ENCODE measurements around the gene CCL2. TPM values are rescaled to one million over a fixed set of nuclear protein-coding genes. Genes with fewer than 3 reads are reported as not detected.

Gene CCL2
- total RNA-seq, 1 donor from 2014 or later: 44.1 TPM

DNA sequence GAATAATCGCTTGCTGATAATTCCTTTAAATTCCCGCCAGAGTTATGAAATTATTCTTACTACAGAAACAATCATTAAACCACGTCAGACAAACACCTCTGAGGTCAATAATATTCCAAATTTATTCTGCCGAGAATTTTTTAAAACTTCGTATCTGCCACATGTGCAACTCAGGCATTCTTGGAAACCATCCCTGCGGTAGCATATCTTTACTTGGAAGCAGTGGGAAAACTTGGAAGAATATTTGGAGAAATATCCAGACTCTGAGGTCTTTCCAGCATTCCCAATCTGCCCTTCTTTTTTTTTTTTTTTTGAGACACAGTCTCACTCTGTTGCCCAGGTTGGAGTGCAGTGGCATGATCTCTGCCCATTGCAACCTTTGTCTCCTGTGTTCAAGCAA is 28.5 kb downstream of the CCL2 start:
- DNase-seq (ENCODE audit: low read depth): no peak
- no peak overlapping the region for H3K27ac Mint-ChIP-seq (ENCODE audit: unreplicated experiment)
- FAIRE-seq: no peak

DNA sequence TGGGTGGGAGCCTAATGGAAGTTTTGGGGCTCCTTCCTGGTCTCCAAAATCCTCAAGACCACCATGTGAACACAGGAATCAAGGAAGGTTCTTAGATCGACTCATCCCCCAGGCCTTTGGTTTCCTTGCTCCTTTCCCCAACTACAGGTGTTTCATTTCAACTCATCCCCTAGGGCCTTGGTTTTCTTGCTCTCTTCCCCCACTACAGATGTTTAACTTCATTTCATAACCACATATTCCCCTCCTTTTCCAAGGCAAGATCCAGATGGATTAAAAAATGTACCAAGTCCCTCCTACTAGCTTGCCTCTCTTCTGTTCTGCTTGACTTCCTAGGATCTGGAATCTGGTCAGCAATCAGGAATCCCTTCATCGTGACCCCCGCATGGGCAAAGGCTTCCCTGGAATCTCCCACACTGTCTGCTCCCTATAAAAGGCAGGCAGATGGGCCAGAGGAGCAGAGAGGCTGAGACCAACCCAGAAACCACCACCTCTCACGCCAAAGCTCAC is 30.3 kb downstream of the CCL2 start, which contains the start of gene CCL11:
CCL11 (plus strand) TSS at position 457 of the 507 bp plus-strand sequence. CDS start 67 bp downstream, outside the sequence.
- no peak within 1 kb of the TSS for H3K9ac ChIP-seq (ENCODE audit: low read length)
- Mint-ChIP-seq H3K9me3 (ENCODE audit: unreplicated experiment) (peaks cover 4% of the 10 kb centered on the region), H3K27ac (ENCODE audit: unreplicated experiment) (no peak within 1 kb of the TSS), H3K4me3 (ENCODE audit: unreplicated experiment) (no peak within 1 kb of the TSS), H3K27me3 (ENCODE audit: low read depth, unreplicated experiment) (peaks cover 46% of the 10 kb centered on the region), H3K36me3 (ENCODE audit: low read depth, unreplicated experiment) (no peaks in the 10 kb centered on the region), H3K4me1 (ENCODE audit: low read depth, unreplicated experiment) (peaks cover 2% of the 10 kb centered on the region)
- no peak within 1 kb of the TSS for H3K4me2 ChIP-seq (ENCODE audit: low read length)
- H3K27ac ChIP-seq (ENCODE audit: low read depth, low read length): no peak within 1 kb of the TSS
- H3K9me3 ChIP-seq (ENCODE audit: insufficient read depth, low read depth, low read length): no peaks in the 10 kb centered on the region
- H2AFZ ChIP-seq (ENCODE audit: low read depth, low read length): no peak within 1 kb of the TSS
- FAIRE-seq (no peak), DNase-seq (ENCODE audit: low read depth) (no peak)
- no peak within 1 kb of the TSS for H3K4me3 ChIP-seq (ENCODE audit: insufficient read depth, low read depth, low read length)
- H3K4me1 ChIP-seq (ENCODE audit: insufficient read depth, low read length): peaks cover 6% of the 10 kb centered on the region
- H4K20me1 ChIP-seq (ENCODE audit: insufficient read depth, low read length): no peaks in the 10 kb centered on the region
- no peaks in the 10 kb centered on the region for H3K79me2 ChIP-seq (ENCODE audit: insufficient read depth, low read length)
- no peaks in the 10 kb centered on the region for H3K36me3 ChIP-seq (ENCODE audit: insufficient read depth, low read length)
- TF ChIP-seq, protein P1, sequence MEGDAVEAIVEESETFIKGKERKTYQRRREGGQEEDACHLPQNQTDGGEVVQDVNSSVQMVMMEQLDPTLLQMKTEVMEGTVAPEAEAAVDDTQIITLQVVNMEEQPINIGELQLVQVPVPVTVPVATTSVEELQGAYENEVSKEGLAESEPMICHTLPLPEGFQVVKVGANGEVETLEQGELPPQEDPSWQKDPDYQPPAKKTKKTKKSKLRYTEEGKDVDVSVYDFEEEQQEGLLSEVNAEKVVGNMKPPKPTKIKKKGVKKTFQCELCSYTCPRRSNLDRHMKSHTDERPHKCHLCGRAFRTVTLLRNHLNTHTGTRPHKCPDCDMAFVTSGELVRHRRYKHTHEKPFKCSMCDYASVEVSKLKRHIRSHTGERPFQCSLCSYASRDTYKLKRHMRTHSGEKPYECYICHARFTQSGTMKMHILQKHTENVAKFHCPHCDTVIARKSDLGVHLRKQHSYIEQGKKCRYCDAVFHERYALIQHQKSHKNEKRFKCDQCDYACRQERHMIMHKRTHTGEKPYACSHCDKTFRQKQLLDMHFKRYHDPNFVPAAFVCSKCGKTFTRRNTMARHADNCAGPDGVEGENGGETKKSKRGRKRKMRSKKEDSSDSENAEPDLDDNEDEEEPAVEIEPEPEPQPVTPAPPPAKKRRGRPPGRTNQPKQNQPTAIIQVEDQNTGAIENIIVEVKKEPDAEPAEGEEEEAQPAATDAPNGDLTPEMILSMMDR (IDR thresholded peaks at IDR 0.05; ENCODE audit: insufficient read depth, low read depth, low read length): no peak
- TF ChIP-seq EZH2 (IDR thresholded peaks at IDR 0.05; ENCODE audit: insufficient read depth, low read length): no peak
- H3K27me3 ChIP-seq (ENCODE audit: insufficient read depth, low read length): peaks cover 5% of the 10 kb centered on the region

More for the DNA sequence above, 28.5 kb downstream of the CCL2 start:
- no peaks in the 10 kb centered on the region for H3K9me3 ChIP-seq (ENCODE audit: insufficient read depth, low read depth, low read length)
- H3K36me3 Mint-ChIP-seq (ENCODE audit: low read depth, unreplicated experiment): no peaks in the 10 kb centered on the region
- no peak overlapping the region for H3K9ac ChIP-seq (ENCODE audit: low read length)
- H3K4me1 ChIP-seq (ENCODE audit: insufficient read depth, low read length): peaks cover 6% of the 10 kb centered on the region
- H3K4me3 Mint-ChIP-seq (ENCODE audit: unreplicated experiment): no peak overlapping the region
- H3K27ac ChIP-seq (ENCODE audit: low read depth, low read length): no peak overlapping the region
- no peaks in the 10 kb centered on the region for H3K9me3 Mint-ChIP-seq (ENCODE audit: unreplicated experiment)
- no peak overlapping the region for H2AFZ ChIP-seq (ENCODE audit: low read depth, low read length)
- H3K79me2 ChIP-seq (ENCODE audit: insufficient read depth, low read length): no peaks in the 10 kb centered on the region
- H3K4me2 ChIP-seq (ENCODE audit: low read length): no peak overlapping the region
- no peaks in the 10 kb centered on the region for H3K36me3 ChIP-seq (ENCODE audit: insufficient read depth, low read length)
- H3K27me3 Mint-ChIP-seq (ENCODE audit: low read depth, unreplicated experiment): peaks cover 32% of the 10 kb centered on the region
- TF ChIP-seq, protein P1 (IDR thresholded peaks at IDR 0.05; ENCODE audit: insufficient read depth, low read depth, low read length): no peak
- TF ChIP-seq EZH2 (IDR thresholded peaks at IDR 0.05; ENCODE audit: insufficient read depth, low read length): no peak
- no peaks in the 10 kb centered on the region for H4K20me1 ChIP-seq (ENCODE audit: insufficient read depth, low read length)
- no peak overlapping the region for H3K4me3 ChIP-seq (ENCODE audit: insufficient read depth, low read depth, low read length)
- H3K4me1 Mint-ChIP-seq (ENCODE audit: low read depth, unreplicated experiment): peaks cover 2% of the 10 kb centered on the region
- peaks cover 5% of the 10 kb centered on the region for H3K27me3 ChIP-seq (ENCODE audit: insufficient read depth, low read length)

DNA sequence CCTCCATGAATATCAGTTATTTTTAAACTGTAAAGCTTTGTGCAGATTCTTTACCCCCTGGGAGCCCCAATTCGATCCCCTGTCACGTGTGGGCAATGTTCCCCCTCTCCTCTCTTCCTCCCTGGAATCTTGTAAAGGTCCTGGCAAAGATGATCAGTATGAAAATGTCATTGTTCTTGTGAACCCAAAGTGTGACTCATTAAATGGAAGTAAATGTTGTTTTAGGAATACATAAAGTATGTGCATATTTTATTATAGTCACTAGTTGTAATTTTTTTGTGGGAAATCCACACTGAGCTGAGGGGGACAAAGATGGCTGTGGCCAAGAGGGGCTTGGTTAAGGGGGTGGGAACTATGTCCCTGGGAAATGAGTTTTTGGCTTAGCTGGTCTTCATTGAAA is 32.8 kb downstream of the CCL2 start:
- Mint-ChIP-seq H3K4me1 (ENCODE audit: low read depth, unreplicated experiment) (peaks cover 2% of the 10 kb centered on the region), H3K27me3 (ENCODE audit: low read depth, unreplicated experiment) (peaks cover 48% of the 10 kb centered on the region), H3K36me3 (ENCODE audit: low read depth, unreplicated experiment) (no peaks in the 10 kb centered on the region), H3K9me3 (ENCODE audit: unreplicated experiment) (peaks cover 4% of the 10 kb centered on the region), H3K27ac (ENCODE audit: unreplicated experiment) (no peak overlapping the region), H3K4me3 (ENCODE audit: unreplicated experiment) (no peak overlapping the region)
- Histone ChIP-seq H3K79me2 (ENCODE audit: insufficient read depth, low read length) (no peaks in the 10 kb centered on the region), H3K4me1 (ENCODE audit: insufficient read depth, low read length) (peaks cover 6% of the 10 kb centered on the region), H3K9ac (ENCODE audit: low read length) (no peak overlapping the region), H2AFZ (ENCODE audit: low read depth, low read length) (no peak overlapping the region), H3K4me2 (ENCODE audit: low read length) (no peak overlapping the region), H3K27ac (ENCODE audit: low read depth, low read length) (no peak overlapping the region), H3K4me3 (ENCODE audit: insufficient read depth, low read depth, low read length) (no peak overlapping the region), H3K27me3 (ENCODE audit: insufficient read depth, low read length) (peaks cover 5% of the 10 kb centered on the region), H4K20me1 (ENCODE audit: insufficient read depth, low read length) (no peaks in the 10 kb centered on the region), H3K9me3 (ENCODE audit: insufficient read depth, low read depth, low read length) (no peaks in the 10 kb centered on the region), H3K36me3 (ENCODE audit: insufficient read depth, low read length) (no peaks in the 10 kb centered on the region)
- FAIRE-seq (no peak), DNase-seq (ENCODE audit: low read depth) (no peak)
- TF ChIP-seq, protein P1 (IDR thresholded peaks at IDR 0.05; ENCODE audit: insufficient read depth, low read depth, low read length): no peak
- no peak for TF ChIP-seq EZH2 (IDR thresholded peaks at IDR 0.05; ENCODE audit: insufficient read depth, low read length)

Measured in astrocyte (in vitro differentiated cells and primary cell).